IgD-negative memory B cell (primary cell): ENCODE results near the gene TMEM179. TPM values are rescaled to one million over a fixed set of nuclear protein-coding genes. Genes with fewer than 3 reads are reported as not detected.
A peak's percentile ranks its signal among the peaks of the same experiment; 100 is the strongest.

Source experiments
- H3K27ac Mint-ChIP-seq, 3 donors: one replicate each; pipeline ENCODE4 v1.8.0; 2020 to 2022; ENCODE audit warnings: mild to moderate bottlenecking in 3 of 3, mixed read lengths in 3 of 3, moderate library complexity in 1 of 3
- H3K27me3 Mint-ChIP-seq: one replicate; pipeline ENCODE4 v1.8.0; 2021; ENCODE audit warnings: mixed read lengths
- H3K36me3 Mint-ChIP-seq: one replicate; pipeline ENCODE4 v1.8.0; 2020; ENCODE audit warnings: mild to moderate bottlenecking, mixed read lengths
- H3K4me1 Mint-ChIP-seq, 3 donors: one replicate each; pipeline ENCODE4 v1.8.0; 2020 to 2022; ENCODE audit warnings: mixed read lengths in 3 of 3, mild to moderate bottlenecking in 1 of 3
- H3K4me3 Mint-ChIP-seq, 4 donors: one replicate each; pipeline ENCODE4 v1.8.0; 2020 to 2022; ENCODE audit warnings: mild to moderate bottlenecking in 4 of 4, mixed read lengths in 4 of 4, moderate library complexity in 3 of 4
- H3K9me3 Mint-ChIP-seq, 3 donors: one replicate each; pipeline ENCODE4 v1.8.0; 2020 to 2021; ENCODE audit warnings: mixed read lengths in 3 of 3, mild to moderate bottlenecking in 1 of 3
- polyA plus RNA-seq: library from polyadenylated mRNA; unstranded; fragments of 300-500 nt; fragmentation: Illumina TruSeq; gene quantifications from one replicate; pipeline ENCODE4 v1.2.3, GENCODE V29; 2021

Gene TMEM179
- polyA plus RNA-seq, 1 donor from 2014 or later = not detected

DNA sequence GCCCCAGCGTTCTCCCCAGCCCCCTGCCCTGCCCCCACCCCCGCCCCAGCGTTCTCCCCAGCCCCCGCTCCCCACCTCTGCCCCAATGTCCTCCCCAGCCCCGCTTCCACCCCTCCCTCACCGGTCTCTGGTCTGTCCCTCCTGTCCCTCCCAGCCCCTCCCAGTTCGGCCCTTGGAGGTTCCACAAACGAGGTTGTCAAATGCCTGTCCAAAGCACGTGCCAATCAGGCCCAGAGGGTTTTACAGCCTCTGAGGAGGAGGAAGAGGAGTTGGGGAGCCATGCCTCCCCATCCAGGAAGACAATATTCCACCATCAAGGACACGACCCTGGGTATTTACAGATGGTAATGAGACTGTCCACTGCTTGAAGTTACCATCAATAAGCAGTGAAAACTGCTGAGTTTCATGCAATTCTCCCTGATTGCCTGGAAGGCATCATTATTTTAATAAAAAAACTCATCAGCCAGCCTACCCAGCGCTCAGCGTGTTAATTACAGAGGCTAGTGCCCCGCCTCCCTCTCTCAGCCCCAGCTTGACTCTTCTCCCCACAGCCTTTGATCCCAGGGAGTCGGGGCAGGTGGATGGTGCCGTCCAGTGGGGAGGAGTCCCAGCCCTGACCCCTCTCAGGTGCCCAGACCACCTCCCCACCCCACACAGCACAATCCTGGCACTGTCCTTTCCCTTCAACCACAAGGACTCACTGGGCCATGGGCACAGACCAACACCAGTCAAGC is 55.6 kb downstream of the TMEM179 start:
- H3K36me3 Mint-ChIP-seq = peaks cover 1% of the 10 kb centered on the region
- H3K4me3 Mint-ChIP-seq = no peak overlapping the region
- no peak overlapping the region for H3K27ac Mint-ChIP-seq
- H3K9me3 Mint-ChIP-seq = peaks cover 0 to 3% (median 0%) of the 10 kb centered on the region in 3 donors
- peaks cover 8% of the 10 kb centered on the region for H3K27me3 Mint-ChIP-seq
- no peaks in the 10 kb centered on the region for H3K4me1 Mint-ChIP-seq

DNA sequence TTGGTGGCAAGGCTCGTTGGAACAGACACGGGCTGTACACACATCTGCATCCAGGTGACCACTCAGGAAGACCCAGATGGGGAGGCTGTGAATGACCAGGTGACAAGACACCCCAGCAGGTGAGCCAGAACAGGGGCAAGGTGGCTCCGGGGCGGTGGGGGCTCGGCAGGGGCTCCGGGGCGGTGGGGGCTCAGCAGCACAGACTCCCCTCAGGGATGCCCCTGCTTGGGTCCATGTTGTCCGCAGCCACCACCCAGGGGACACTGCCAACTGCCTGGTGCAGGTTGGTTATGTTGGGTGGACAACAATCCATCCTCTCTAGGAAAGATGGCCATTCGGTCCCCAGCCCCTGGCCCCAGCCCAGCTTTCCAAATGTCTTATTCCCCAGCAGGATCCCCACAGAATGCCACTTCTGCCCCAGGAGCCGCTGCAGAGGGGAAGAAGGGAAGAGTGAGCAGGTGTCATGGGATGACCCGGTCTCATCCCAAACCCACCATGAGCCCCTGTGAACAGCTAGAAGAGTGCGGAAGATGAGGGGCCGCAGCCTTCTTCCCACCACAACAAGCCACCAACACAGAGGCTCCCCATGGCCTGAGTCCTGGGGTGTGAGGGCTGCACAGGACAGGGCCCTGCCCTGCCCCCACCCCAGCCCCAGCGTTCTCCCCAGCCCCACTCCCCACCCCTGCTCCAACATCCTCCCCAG is 56.4 kb downstream of the TMEM179 start:
- peaks cover 1% of the 10 kb centered on the region for H3K36me3 Mint-ChIP-seq
- no peak overlapping the region for H3K4me3 Mint-ChIP-seq
- H3K4me1 Mint-ChIP-seq = no peaks in the 10 kb centered on the region
- H3K9me3 Mint-ChIP-seq = peaks cover 0 to 3% (median 0%) of the 10 kb centered on the region in 3 donors
- peaks cover 14% of the 10 kb centered on the region for H3K27me3 Mint-ChIP-seq
- no peak overlapping the region for H3K27ac Mint-ChIP-seq

DNA sequence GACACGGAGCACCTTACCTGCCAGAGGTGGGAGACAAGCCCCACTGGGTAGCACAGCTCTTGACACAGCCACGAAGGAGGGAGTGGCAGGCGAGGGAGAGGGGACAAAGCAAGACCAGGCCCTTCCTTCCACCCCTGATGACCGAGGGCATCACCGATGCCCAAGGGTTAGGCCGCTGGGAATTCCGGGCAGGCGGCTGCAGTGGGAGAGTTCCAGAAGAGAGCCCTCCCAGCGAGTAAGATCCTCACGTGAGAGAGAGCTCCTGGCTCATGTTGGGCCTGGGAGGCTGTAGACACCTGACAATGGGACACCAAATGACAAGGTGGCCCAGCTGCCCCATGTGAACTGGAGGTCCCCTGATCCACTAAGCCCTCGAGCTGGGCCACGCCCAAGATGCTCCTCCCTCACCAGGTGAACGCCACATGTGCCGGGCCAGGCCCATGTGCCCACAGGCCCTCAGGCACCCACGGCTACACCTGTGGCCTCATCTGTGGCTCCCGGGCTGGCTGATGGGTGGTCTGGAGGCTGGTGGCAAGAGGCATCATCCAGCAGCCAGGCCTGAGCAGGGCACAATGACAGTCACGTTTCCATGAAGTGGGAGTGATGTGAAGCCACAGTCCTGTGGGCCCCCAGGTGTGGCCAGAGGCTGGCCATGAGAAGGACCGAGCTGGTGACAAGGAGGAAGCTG is 57.1 kb downstream of the TMEM179 start:
- Mint-ChIP-seq H3K27me3 (peaks cover 15% of the 10 kb centered on the region), H3K4me1 (no peaks in the 10 kb centered on the region), H3K4me3 (no peak overlapping the region)

DNA sequence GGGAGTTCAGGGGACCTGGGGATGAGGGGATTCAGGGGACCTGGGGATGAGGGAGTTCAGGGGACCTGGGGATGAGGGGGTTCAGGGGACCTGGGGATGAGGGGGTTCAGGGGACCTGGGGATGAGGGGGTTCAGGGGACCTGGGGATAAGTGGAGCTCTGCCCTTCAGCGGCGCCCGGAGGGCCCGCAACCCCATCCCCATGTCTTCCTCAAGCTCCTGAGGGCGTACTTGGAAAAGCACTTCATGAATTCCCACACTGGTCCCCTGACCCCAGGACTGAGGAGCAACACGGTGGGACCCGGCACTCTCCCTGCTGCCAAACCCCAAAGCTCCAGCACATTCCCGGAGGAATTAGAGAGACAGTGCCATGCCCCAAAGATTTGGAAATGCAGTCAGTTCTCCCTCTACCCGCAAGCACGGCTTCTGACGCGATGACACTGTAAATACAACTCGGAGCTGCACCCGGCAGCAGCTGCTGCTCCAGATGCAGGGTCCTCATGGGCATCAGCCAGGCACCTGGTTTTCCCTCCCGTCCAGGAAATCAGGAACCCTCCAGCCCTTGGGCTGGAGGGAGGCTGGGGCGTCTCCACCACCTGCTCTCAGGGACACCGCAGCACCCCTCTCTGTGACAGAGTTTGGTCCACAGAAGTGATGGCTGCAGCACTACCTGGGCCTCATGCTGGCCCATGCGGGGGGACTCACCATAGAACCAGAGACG is 57.8 kb downstream of the TMEM179 start:
- no peak overlapping the region for H3K27ac Mint-ChIP-seq
- H3K4me3 Mint-ChIP-seq = no peak overlapping the region
- peaks cover 19% of the 10 kb centered on the region for H3K27me3 Mint-ChIP-seq
- H3K4me1 Mint-ChIP-seq = no peaks in the 10 kb centered on the region
- peaks cover 1% of the 10 kb centered on the region for H3K36me3 Mint-ChIP-seq
- peaks cover 0 to 3% (median 0%) of the 10 kb centered on the region in 3 donors for H3K9me3 Mint-ChIP-seq

More for the DNA sequence above, 57.1 kb downstream of the TMEM179 start:
- Mint-ChIP-seq H3K36me3 (peaks cover 1% of the 10 kb centered on the region), H3K9me3 (peaks cover 0 to 3% (median 0%) of the 10 kb centered on the region in 3 donors), H3K27ac (no peak overlapping the region)

DNA sequence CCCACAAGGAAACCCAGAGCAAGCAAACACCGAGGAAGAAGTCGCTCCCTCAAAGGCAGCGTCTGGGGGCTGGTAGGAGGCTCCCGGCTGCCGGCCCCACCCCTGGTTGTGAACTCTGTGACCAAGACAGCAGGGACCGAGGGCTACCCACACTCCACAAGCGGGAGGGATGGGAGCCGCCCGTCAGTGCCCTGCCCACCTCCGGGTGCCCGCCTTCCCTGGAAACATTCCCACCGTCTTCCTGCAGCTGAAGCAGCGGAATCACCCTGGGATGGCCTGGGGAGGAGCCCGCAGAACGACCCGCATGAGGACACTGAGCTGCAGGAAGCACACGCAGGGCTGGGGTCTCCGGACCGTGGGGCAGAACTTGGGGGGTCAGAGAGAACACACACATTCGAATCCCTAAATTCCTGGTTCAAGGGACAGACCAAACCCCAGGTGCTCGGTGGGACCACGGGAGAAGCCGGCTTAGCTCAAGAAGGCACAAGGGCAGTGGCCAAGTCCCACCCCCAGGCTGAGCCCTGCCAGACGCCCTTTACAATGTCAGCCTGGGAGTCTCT is 58.5 kb downstream of the TMEM179 start:
- Mint-ChIP-seq H3K9me3 (peaks cover 0 to 3% (median 0%) of the 10 kb centered on the region in 3 donors), H3K36me3 (peaks cover 1% of the 10 kb centered on the region), H3K4me3 (no peak overlapping the region), H3K27me3 (peaks cover 20% of the 10 kb centered on the region), H3K27ac (no peak overlapping the region), H3K4me1 (no peaks in the 10 kb centered on the region)

DNA sequence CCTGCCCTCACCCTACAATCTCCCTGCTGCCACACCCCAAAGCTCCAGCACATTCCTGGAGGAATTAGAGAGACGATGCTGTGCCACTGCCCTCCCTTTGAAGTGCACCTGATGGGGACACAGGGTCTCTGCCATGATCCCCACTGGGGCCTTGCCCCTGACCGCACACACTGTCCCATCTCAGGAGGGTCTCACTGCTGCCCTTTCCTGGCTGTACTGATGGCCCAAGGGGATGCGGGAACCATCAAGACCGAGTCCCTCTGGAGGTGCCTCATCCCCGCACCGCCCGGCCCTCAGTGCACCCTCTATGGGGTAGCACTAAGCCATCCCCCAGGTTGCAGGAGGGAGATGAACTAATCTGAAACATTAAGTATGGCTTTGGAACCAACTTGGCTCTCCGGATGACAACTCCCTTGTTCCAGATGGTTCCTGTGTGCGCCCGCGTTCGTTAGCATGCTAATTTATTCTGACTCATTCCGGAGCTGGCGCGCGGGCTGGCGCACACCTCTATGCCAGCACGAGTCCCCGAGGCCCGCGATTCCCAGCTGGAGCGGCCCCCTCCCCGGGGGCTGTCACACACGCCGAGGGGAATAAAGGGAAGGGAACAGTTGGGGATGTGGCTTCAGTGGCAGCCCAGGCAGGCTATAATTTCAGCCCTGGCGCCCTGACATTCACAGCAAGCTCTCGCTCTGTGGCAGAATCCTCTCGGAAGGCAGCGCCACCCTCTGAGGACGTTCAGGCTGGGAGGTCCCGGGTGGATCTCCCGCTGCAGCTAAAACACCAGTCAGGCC is 59.2 kb downstream of the TMEM179 start:
- Mint-ChIP-seq H3K36me3 (peaks cover 1% of the 10 kb centered on the region), H3K27me3 (peaks cover 20% of the 10 kb centered on the region)

DNA sequence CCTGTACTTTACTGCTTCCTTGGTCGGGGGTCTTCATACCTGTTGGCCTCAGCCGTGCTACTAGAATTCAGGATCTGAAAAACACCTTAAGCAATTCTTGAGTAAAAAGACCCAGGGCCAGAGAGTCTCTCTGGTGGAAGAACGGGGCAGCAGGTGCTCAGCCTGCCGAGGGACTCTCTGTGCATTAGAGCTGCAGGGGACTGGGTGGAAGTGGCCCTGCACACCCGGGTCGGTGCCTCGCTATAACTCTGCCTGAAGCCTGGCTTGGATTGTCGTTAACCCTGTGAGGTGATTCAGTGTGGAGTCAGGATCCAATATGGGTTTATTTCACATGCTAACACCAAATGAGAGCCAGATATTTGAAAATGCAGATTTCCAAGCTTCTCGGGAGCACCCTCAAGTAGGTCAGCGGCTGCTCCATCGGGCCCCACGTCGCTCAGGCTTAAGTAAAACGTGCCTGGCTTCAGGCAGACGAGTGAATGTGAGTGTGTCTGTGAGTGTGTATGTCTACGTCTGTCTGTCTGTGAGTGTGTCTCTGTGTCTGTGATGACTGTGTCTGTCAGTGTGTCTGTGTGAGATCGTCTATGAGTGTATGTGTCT is 60.1 kb downstream of the TMEM179 start:
- Mint-ChIP-seq H3K27me3 (peaks cover 23% of the 10 kb centered on the region), H3K36me3 (peaks cover 1% of the 10 kb centered on the region), H3K4me3 (no peak overlapping the region), H3K9me3 (no peaks in the 10 kb centered on the region), H3K4me1 (no peaks in the 10 kb centered on the region), H3K27ac (no peak overlapping the region)

More for the DNA sequence above, 59.2 kb downstream of the TMEM179 start:
- Mint-ChIP-seq H3K9me3 (peaks cover 0 to 1% (median 0%) of the 10 kb centered on the region in 3 donors), H3K4me3 (no peak overlapping the region), H3K4me1 (no peaks in the 10 kb centered on the region), H3K27ac (no peak overlapping the region)

DNA sequence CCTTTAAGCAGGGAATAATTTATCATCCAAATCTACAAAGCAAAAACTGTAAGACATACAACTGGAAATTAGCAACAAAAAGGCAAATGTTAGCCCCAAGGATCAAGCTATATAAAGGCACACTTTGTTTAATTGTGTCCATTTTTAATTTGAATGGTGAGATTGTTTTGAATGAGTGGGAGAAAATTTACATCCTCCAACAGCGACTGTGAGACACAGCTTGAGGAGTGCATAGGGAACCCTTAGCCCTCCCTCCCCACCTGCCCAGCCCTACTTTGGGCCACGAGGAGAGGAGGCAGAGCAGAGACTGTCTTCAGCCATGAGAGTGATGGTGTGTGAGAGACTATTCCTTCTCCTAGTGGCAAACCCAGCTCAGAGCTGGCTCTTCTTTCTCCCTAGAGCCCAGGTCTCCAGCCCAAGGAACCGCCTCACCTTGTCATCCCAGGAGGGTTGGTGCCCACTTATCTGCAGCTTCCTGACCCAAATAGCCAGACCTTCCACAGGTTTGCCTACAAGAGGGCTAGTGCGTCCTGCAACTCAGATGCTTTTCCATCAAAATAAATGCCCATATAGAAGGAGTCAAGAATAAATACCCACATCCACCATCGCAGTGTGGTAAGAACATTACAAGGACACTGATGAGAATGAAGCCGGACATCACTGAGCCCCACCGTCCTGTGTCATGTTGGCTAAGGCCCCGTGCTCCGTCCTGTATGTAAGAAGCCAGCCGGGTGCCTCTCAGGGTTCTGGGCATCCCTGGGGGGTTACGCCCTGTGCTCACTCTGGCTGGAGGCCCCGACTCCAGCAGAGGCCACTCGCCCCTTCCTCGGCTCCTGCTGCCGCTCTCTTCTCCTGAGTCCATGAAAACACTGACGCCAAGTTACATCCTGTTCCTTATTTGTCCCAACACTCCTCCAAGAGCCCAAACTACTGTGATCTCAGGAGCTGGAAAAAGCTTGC is 61.4 kb downstream of the TMEM179 start:
- Mint-ChIP-seq H3K27ac (no peak overlapping the region), H3K4me1 (peaks cover 0 to 2% (median 0%) of the 10 kb centered on the region in 3 donors), H3K9me3 (no peaks in the 10 kb centered on the region), H3K27me3 (peaks cover 23% of the 10 kb centered on the region), H3K4me3 (no peak overlapping the region), H3K36me3 (peaks cover 1% of the 10 kb centered on the region)

DNA sequence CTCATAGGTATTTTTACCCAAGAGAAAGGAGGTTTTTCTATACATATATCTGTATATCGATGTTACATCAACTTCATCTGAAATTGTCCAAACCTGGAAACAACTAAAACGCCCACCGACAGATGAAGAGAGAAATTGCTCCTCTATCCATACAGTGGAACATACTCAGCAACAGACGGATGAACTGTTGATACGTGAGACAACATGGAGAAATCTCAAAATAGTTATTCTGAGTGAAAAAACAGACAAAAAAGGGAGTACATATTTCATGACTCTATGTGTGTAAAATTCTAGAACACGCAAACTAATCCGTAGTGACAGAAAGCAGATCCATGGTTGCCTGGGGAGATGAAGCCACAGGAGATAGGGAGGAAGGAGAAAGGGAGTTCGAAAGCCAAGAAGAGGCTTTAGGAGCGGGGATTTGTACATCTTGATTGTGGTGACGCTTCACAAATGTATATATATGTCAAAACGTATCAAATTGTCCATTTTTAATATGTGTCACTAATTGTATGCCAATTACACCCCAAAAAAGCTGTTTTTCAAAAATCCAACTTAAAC is 62.6 kb downstream of the TMEM179 start:
- Mint-ChIP-seq H3K27ac (peak overlapping the region in 1 of 3 donors; percentile 35), H3K4me1 (peaks cover 0 to 2% (median 0%) of the 10 kb centered on the region in 3 donors), H3K4me3 (no peak overlapping the region), H3K36me3 (no peaks in the 10 kb centered on the region), H3K27me3 (peaks cover 22% of the 10 kb centered on the region), H3K9me3 (no peaks in the 10 kb centered on the region)

Other genes starting within 250 kb of the TMEM179 start
- gene C14orf180, start 25.0 kb downstream of the TMEM179 start, polyA plus RNA-seq = not detected
- 10.8 TPM for gene INF2, start 84.8 kb upstream of the TMEM179 start, polyA plus RNA-seq
- gene ADSS1, start 119.5 kb upstream of the TMEM179 start, polyA plus RNA-seq = not detected
- gene SIVA1, start 148.4 kb upstream of the TMEM179 start, polyA plus RNA-seq = 195 TPM
- gene AKT1, start 191.0 kb upstream of the TMEM179 start, polyA plus RNA-seq = 8.2 TPM
- gene ZBTB42, start 196.3 kb upstream of the TMEM179 start, polyA plus RNA-seq = 1.0 TPM